ENCODE results near the gene LIN7C.

Gene LIN7C

GRCh38 chr11:27509908-27510307 is 3.3 kb upstream of the LIN7C start:
- no peak for DNase-seq (ENCODE audit: low read depth in 2 of 2, low spot score in 1 of 2)

DNA sequence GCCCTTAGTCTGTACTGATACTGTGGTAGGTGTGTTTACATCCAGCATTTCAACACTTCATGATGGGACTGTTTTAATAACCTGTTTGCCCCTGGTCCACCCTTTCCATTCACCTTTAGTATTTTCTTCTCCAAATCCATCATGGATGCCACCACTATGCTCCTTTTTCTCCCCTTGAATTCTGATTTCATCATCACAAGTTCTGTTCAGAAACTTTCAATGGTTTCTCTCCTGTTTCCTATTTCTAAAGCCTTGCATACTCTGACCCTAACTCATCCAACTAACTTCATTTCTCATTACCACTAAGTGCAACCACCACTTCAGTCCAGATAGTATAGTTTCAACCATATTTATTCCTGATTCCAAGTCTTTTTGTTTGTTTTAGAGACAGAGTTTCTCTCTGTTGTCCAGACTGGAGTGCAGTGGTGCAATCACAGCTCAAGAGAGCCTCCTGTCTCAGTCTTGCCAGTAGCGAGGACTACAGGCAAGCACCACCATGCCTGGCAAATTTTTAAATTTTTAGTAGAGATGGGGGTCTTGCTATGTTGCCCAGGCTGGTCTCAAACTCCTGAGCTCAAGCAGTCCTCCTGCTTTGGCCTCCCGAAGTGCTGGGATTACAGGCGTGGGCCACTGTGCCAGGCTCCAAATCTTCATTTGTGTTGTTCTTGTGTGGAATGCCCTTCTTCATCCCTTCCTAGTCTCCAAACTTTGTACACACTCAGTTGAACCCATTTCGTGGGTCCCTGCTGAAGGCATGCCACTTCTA is 1.2 kb upstream of the LIN7C start:
- DNase-seq (ENCODE audit: low read depth in 2 of 2, low spot score in 1 of 2) = no peak

DNA sequence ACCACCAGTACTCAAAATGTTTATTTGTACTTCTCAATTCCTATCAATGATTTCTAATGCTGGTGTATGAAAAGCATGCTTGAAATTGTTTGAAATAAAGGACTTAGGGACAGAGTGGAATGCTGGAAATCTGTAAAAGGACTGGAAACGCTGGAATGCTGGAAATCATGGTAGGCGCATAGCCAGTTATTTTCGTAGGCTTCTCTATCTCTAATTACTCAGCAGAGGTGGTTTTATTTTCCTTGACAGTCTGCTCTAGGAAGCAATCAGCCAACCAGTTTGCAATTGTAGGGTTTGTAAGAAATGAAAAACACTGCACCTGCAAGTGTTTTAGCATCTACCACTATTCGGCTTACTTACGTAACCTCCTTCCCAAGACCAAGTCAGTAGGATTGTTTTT is 788 bp downstream of the LIN7C start:
- DNase-seq (ENCODE audit: low read depth in 2 of 2, low spot score in 1 of 2) = no peak

- no peak for DNase-seq (ENCODE audit: low read depth in 2 of 2, low spot score in 1 of 2)
Observed at GRCh38 chr11:27504205-27504604, 2.4 kb downstream of the LIN7C start.

DNA sequence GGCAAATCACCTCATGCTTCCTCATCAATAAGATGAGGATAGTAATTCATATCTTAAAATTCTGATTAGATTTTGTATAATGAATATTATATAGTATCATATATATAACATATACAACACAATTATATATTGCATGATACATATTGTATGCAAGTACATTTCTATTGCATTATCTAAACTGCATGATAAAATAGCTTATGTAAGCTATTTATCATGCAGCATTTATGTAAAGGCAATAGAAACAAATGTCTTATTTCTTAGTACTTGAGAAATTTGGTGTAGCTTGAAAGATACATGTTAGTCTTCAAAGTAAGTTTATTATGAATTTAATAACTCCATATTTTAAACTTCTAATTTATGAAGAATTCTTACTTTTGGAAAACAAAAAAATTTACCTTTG is 5.5 kb downstream of the LIN7C start:
- no peak for DNase-seq (ENCODE audit: low read depth in 2 of 2, low spot score in 1 of 2)

DNA sequence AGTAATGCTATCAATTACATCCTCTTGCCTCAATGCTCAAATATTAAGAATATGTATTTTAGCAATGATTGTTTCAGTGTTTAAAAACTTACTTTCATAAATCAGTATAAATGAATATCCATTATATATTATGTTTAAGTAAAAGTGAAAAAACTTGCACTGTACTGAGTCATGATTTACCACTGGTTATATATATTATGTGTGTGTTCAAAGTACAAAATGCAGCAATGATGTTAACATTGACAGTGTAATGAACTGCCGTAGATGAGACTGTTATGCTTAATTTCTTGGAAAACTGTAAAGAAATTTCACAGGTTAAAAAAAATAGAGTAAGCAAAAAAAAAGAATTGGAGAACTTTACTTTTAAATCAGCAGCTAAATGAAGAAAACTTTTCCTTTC is 8.7 kb downstream of the LIN7C start:
- DNase-seq (ENCODE audit: low read depth in 2 of 2, low spot score in 1 of 2) = no peak

- no peak for DNase-seq (ENCODE audit: low read depth in 2 of 2, low spot score in 1 of 2)
Observed at GRCh38 chr11:27497284-27497866, 9.2 kb downstream of the LIN7C start.

DNA sequence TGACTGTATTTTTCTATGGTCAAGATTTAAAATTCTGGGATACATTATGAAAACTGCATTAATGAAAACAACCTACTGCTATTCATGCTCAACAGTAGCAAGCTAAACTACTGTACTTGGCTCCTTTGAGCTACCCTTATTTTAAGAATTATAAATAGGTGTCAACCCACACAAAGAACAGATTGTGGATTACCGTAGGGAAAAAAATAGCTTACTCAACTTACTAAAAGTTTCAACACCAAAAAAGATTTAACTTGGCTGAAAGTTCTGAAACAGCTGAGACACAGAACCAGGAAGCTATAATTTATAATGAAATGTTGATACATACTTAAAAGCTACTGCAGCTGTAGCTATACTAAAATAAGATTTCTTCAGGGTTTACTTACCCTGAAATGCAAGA is 10.1 kb downstream of the LIN7C start:
- no peak for DNase-seq (ENCODE audit: low read depth in 2 of 2, low spot score in 1 of 2)

GRCh38 chr11:27495710-27496300 is 10.8 kb downstream of the LIN7C start:
- no peak for DNase-seq (ENCODE audit: low read depth in 2 of 2, low spot score in 1 of 2)

DNA sequence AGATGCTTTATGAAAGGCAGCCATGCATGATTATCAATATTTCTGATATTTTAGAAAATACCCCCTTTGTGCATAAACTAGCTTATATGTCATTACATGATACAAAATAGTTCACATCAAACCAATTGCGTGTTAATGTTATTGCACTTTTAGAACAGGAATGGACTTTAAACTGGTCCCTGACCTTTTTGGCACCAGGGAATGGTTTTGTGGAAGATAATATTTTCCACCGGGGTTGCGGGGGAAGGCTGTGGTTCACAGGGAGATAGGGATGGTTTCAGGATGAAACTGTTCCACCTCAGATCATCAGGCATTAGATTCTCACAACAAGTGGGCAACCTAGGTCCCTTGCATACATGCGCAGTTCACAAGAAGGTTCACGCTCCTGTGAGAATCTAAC is 17.5 kb downstream of the LIN7C start:
- no peak for DNase-seq (ENCODE audit: low read depth in 2 of 2, low spot score in 1 of 2)

- DNase-seq (ENCODE audit: low read depth in 2 of 2, low spot score in 1 of 2) = no peak
Observed at GRCh38 chr11:27487706-27488105, 18.9 kb downstream of the LIN7C start.

- no peak for DNase-seq (ENCODE audit: low read depth in 2 of 2, low spot score in 1 of 2)
Observed at GRCh38 chr11:27485930-27486773, 20.4 kb downstream of the LIN7C start.

GRCh38 chr11:27482793-27483192 is 23.8 kb downstream of the LIN7C start:
- DNase-seq (ENCODE audit: low read depth in 2 of 2, low spot score in 1 of 2) = no peak

- DNase-seq (ENCODE audit: low read depth in 2 of 2, low spot score in 1 of 2) = no peak
Observed at GRCh38 chr11:27481992-27482391, 24.6 kb downstream of the LIN7C start.

DNA sequence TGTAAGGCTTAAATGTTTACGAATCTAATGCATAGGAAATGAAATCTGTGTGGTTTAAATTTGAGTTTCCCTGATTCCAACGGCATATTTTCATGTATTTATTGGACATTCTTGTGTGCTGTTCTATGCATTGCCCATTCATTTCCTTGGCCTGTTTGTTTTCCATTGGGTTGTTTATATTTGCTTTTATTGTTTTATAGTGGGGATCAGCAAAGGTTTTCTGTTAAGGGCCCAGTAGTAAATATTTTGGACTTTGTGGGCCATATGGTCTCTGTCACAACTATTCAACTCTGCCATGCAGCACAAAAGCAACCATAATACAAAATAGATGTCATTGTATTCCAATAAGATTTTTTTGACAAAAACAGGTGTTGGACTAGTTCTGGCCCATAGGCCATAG is 28.7 kb downstream of the LIN7C start:
- no peak for DNase-seq (ENCODE audit: low read depth in 2 of 2, low spot score in 1 of 2)

DNA sequence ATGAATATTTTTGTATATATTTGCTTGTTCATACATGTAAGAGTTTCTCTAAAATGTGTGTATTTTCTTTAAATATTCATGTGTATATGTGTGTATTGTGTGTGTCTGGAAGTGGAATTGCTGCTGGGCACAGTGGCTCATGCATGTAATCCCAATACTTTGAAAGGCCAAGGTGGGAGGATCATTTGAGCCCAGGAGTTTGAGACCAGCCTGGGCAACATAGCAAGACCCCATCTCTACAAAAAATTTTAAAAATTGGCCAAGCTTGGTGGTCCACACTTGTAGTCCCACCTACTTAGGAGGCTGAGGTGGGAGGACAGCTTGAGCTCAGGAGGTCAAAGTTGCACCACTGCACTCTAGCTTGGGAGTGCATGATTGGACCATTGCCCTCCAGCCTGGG is 29.3 kb downstream of the LIN7C start:
- no peak for DNase-seq (ENCODE audit: low read depth in 2 of 2, low spot score in 1 of 2)

DNA sequence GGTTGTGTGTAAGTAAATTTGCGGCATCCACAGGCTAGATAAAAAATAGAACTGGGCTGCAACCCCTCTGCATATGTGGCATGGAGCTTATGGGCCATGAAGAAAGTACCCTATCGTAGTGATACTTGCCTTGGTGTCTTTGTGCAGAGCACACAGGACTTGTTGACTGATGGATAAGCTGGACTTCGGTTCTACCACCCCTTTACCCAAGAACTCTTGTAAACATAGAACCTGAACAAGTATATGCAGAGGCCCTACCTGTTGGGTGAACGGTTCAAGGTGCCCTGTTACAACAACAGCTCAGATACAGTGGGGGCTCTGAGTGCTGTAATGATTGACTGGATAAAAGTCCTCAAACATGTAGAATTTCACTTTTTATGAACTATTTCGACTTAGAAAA is 30.9 kb downstream of the LIN7C start:
- no peak for DNase-seq (ENCODE audit: low read depth in 2 of 2, low spot score in 1 of 2)

DNA sequence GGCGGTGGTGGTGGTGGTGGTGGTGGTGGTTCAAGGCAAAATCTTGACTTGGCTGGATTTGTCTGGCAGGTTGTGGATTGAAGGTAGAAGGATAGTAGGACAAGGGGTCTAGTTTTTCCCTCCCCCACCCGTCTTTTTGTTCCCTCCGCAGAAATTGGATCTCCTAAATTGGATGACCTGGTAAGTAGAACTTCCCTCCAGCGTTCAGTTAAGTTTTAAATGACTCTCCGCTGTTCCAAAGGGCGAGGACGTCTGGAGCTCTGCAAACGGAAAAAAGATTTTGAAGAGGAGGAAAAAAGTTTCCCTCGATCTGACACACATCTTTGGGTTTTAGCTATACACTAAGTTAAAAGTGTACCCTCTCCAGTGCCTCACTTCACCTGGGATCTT is 33.6 kb downstream of the LIN7C start:
- no peak for DNase-seq (ENCODE audit: low read depth in 2 of 2, low spot score in 1 of 2)

- DNase-seq (ENCODE audit: low read depth in 2 of 2, low spot score in 1 of 2) = peak; percentile 26 to 46
Observed at GRCh38 chr11:27472398-27473016, 34.1 kb downstream of the LIN7C start, which contains the start of gene LGR4. LGR4 (minus strand) TSS chr11:27472790; CDS start chr11:27472302, 488 bp downstream.

DNA sequence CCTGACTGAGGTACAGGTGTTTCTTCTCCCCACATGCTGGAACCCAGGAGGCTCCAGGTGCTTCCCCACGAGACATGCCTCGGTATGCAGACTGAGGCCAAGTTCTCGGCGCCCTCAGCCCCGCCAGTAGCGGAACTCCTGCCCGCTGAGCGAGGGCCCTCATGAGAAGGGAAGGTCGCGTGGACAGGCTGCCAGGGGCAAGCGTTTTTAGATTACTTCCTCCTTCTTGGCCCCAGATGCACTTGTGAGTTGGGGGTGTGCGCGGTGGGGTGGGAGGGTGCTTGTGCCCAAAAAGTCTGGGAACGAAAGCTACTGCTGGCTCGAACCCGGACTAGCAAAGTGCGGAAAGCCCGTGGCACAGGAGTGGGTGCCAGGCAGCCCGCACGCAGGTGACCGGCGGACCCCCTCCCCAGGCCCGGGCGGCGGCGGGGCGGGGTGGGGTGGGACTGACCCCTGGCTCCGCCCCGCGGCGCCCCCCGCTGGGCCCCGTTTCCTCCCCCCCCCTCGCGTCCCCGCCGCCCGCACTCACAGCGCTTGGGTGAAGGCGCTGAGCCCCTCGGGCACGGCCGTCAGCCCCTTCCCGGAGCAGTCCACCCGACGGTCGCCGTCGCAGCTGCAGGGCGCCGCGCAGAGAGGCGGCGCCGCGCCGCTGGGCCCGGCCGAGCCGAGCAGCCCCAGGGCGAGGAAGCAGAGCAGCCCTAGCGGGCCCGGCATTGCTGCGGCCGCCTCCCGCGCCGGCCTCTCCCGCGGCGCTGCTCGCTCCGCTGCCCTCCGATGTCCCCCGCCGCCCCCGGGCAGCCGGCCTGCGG is 34.8 kb downstream of the LIN7C start:
- no peak for DNase-seq (ENCODE audit: low read depth in 2 of 2, low spot score in 1 of 2)

Data from stimulated activated CD8-positive, alpha-beta memory T cell treated with anti-CD3 and anti-CD28 coated beads, Interleukin-4, amount 100 ng/mL, for 4 hours (primary cell).